ENCODE data around the gene AFF1.
"Not testable (repeated sequence)": the region's sequence is repeated elsewhere in the genome, so short reads cannot be mapped to it uniquely, and the experiment has no call there.

The AFF1 gene

GRCh38 chr4:87058356-87059073 is 123.7 kb downstream of the AFF1 start:
- DNase-seq, result no peak

- DNase-seq, result no peak
Observed at GRCh38 chr4:87060957-87061356, 126.1 kb downstream of the AFF1 start.

- no peak for DNase-seq
Observed at GRCh38 chr4:87065021-87065420, 130.2 kb downstream of the AFF1 start.

DNA sequence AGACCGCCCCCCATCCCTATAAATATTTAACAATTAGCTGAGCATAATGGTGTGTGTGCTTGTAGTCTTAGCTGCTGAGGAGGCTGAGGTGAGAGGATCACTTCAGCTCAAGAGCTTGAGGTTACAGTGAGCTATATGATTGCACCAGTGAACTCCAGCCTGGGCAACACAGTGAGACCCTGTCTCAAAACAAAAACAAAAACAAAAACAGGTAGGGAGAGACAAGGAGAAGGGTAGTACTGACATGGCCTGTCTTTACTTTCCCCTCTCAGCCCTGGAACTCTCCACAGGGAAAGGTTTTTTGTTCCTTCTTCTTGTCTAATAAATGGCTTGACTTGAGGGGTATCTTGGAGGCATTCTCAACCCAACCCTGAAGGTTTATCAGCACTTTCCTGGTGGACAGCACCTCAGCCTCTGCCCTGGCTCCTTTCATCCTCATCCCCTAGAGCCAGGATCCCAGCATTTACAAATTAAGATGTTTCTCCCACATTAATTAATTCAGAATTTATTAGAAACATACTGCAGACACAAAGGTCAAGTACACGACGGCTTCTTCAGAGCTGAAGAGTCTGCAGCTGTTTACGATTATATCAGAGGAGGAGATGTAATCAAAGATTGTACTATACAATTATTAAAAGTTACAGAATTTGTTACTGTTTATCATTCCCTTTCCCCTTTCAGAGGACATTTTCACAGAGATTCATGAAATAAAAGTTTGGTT is 131.8 kb downstream of the AFF1 start:
- DNase-seq, result no peak

GRCh38 chr4:87067124-87067885 is 132.5 kb downstream of the AFF1 start:
- no peak for DNase-seq

DNA sequence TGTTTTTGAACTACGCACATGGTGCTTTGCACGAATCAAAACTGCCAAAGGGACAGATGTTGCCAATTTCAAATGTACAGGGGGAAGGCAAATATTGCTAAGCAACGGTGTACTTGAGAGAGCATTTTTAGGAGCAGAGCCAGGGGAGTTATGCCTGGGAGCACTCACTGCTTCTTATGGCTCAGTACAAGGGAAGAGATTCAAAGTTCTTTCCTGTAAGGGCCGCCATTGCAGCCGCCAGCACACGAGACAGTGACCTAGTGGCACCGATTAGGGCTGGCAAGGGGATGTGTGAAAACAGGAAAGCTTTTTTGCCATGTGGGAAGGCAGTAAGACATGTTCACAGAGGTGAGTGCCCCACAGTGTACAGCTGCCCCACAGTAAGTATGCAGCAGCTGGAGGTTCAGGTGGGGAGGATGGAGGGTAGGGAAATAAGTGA is 133.8 kb downstream of the AFF1 start:
- no peak for DNase-seq

- no peak for DNase-seq
Observed at GRCh38 chr4:87069037-87069742, 134.4 kb downstream of the AFF1 start.

- no peak for DNase-seq
Observed at GRCh38 chr4:87071401-87071800, 136.6 kb downstream of the AFF1 start.

DNA sequence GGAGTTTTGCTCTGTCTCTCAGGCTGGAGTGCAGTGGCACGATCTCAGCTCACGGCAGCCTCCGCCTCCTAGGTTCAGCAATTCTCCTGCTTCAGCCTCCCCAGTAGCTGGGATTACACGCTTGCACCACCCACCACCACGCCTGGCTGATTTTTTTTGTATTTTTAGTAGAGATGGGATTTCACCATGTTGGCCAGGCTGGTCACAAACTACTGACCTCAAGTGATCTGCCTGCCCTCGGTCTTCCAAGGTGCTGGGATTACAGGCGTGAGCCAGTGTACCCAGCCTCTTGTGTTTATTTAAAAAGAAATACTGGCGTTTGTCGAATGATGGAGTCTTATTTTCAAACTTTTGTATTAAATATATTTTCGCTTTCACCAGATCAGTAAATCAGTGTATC is 137.7 kb downstream of the AFF1 start:
- not testable (repeated sequence) for DNase-seq

DNA sequence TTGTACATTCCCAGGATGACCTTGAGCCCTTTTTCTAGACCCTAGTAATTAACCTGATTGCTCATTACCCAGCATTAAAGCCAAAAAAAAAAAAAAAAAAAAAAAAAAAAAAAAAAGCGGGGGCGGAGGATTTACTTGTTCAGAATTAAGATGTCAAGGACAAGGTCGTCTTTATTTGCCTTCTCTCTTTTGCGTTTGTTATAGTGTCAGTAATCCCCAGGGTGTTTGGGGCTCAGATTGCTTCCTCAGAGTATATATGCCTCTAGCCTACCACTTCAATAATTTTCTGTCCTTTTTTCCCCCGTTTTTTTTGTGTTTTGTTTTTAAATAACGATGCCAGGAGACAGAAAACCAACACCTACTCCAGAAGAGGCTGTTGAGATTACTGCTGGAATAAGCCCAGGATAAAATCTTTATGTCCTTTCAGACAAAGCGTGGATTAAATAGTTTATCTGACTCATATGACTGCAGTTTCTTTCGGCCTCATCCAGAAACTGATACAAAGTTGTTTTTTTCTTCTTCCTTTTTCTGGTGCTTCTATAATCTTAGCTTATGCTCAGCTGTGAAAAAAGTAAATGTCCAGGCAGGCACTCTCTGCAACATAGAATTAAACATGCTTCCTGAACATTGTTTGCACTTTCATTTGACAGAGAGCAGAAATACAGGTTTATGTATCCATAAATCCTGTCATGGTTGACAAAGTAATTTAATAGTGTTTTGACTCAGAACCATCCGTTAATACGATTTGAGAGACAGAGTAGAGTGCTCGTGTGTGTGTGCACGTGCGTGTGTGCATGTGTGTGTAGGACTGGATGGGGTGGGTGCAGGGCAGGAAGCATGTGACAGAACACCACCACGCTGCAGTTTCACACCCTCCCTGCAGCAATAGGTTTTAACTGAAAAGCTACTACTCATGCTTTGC is 138.6 kb downstream of the AFF1 start:
- peak; percentile 56 for DNase-seq

DNA sequence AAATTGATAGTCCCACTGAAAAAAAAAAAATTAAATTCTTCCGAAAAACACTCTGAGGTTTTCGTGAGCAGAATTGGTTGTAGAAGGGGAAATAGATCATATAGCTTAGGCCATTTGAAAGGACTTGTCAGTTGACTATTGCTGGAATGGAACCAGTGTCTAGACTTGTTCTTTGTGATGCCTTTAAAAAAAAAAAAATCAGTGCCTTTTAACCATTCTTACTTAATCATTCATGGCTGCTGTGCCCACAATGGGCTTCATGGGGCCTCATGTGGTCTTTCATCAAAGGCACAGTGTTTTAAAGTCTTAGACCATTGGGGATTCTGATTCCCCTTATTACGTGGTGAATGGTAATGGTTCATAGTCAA is 139.3 kb downstream of the AFF1 start:
- DNase-seq, result no peak

DNA sequence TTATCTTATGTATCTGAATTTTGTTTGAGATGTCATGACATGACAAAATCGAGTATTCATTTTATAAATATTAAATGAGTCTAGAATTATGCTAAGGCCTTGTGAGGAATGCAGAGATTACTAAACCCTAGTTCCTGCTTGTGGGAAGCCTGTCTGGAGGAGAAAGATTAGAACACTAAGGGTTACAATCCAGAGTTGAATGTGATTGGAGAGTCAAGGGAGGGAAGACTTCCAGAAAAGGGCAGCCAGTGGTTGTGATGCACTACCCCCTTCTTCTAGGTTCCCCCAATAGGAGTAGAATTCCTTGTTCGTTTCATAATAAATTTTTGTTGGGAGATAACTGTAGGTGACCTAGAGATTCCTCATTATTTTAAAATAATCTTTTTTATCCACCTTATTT is 141.1 kb downstream of the AFF1 start:
- no peak for DNase-seq

DNA sequence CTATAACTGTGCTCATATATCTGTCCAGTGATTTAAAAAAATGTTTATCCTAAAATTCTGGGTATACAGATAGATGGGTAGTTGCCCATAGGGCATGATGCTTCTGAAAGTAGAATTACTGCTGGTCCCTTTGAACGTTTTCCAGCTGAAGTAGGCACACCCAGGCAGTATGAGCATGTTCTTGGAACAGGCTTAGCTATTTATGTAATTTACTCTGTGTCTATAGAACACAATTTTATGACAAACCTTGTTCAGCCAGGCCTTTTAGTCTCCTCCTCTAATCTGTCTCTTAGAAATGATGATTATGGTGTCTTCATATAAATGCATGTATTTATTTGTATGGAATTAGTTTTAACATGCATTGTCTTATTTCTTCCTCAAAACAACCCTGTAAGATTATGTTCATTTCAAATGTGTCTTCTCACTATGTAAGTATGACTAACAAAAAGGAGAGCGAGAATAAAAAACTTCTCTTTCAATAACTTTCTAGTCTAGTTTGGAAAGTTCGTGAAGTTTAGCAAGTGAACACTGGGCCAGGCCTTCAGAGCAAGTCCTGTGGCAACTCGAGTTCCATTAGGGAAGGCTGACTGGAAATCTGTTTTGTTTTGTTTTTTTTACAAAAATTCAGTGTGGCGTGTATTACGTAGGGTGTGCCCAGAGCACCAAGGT is 142.0 kb downstream of the AFF1 start:
- no peak for DNase-seq

- no peak for DNase-seq
Observed at GRCh38 chr4:87077914-87078585, 143.2 kb downstream of the AFF1 start.

- DNase-seq, result no peak
Observed at GRCh38 chr4:87078987-87079486, 144.2 kb downstream of the AFF1 start.

DNA sequence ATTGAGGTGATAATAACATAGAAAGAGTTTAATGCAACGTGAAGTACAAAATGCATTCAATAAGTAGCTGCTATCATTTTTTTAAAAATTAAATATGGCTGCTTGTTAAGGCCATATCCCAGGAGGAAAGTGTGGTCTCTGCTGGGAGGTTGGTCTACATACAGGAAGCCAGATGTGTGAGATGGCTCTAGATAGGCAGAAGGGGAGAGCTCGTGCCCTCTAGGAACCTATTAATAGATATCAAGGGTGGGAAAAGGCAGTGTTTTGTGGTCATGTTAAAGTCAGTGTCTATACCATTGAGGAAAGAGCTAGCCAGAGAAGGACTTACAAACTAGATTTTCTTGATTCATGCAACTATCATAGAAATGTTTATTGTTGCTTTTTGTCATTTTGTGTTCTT is 145.2 kb downstream of the AFF1 start:
- no peak for DNase-seq

- no peak for DNase-seq
Observed at GRCh38 chr4:87080462-87080861, 145.7 kb downstream of the AFF1 start.

DNA sequence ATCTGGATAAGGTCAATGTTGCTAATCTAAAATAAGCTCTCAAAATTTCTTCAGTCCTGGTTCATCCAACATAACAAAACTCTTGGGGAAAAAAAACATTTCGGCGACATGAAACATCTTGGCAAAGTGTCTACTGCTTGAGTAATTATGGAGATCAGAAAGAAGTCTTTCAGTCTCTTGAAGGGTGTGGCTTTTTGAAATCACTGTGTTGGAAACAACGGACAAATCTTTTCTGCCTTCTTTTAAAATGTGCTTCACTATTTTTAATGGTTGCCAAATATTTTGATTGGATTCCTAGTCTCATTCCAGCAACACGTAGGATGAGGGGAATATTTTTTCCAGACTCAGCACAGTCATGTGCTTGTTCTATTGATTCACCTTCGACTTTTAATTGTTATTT is 147.0 kb downstream of the AFF1 start:
- DNase-seq, result no peak

GRCh38 chr4:87085732-87086131 is 150.9 kb downstream of the AFF1 start:
- not testable (repeated sequence) for DNase-seq

DNA sequence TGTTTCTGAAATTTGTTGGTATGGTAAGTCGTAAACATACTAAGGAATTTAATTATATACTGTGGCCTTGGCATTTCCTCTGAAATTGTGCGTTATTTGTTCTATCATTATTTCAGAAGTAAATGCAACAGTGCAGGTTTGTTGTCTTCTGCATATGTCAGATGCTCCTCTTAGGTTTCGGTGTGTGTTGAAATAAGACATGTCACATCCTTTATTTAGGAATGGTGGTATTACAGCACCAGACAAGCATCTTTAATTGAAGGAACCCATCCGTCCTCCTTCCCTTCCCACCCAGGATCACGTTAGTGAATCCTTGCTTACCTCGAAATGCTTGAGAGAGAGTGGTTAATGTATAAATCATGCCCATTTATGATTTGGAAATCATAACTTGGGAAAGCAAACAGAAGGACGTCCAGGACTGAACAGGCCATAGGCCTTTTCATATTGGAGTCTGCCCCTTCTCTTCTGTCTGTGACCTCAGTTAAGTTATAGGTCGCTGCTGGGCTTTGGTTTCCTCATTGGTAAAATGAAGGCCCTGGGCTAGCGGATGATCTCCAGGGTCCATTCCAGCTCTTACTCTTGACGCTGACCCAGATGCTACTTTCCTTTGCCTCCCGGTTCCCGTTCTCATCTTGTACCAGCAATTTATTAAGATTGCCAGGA is 151.5 kb downstream of the AFF1 start:
- no peak for DNase-seq

Measured in CD4-positive, alpha-beta T cell treated with Interleukin-15 for 1 hour (primary cell).